Activated naive CD8-positive, alpha-beta T cell treated with anti-CD3 and anti-CD28 coated beads, Interleukin-2, amount 50 U/mL, for 16 hours (primary cell): ENCODE results near the gene LRRC70.
"Not testable (repeated sequence)": the region's sequence is repeated elsewhere in the genome, so short reads cannot be mapped to it uniquely, and the experiment has no call there.

Source experiments
- DNase-seq: peaks from one replicate; pipeline ENCODE4 v3.0.0-alpha.2; 2020; ENCODE audit warnings: low read depth, low spot score

Gene LRRC70

GRCh38 chr5:62578540-62578939 is at the start of gene LRRC70:
TSS of gene LRRC70 (plus strand) at chr5:62578819. CDS start at chr5:62579439, 620 bp downstream.
- DNase-seq, result no peak

- no peak for DNase-seq
These were observed 45.0 kb upstream of the LRRC70 start for GRCh38 chr5:62533597-62533996.

DNA sequence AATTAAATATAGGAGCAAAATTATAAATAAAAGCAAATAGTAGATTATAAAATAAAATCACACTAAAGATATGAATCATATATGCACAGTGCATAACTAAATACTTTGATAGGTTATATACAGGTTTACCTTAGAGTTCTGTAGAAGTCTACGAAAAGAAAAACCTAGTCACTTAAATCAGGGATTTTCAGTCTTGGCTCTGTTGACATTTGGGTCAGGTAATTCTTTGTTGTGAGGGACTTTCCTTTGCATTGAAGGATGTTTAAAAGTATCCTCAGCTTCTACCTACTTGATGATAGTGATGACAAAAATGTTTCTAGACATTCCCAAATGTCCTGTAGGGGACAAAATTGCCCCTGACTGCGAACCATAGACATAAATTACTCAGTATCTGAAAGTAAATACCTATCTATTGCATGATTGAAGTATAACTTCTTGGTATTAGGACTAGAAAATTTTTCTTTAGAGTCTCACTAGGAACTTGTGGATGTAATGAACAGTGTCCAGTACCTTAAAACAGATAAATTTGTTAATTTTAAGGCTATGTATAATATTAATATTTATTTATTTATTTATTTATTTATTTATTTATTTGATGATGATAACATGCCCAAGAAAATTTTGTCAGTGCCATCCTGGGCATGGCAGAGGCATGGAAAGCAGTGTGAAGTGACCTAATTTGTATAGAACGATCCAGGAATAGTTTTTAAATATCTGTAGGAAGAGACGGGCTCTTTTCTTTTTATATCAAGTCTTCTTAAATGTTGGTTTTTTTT is 44.0 kb upstream of the LRRC70 start:
- no peak for DNase-seq

- no peak for DNase-seq
These were observed 42.4 kb upstream of the LRRC70 start for GRCh38 chr5:62536232-62536631.

DNA sequence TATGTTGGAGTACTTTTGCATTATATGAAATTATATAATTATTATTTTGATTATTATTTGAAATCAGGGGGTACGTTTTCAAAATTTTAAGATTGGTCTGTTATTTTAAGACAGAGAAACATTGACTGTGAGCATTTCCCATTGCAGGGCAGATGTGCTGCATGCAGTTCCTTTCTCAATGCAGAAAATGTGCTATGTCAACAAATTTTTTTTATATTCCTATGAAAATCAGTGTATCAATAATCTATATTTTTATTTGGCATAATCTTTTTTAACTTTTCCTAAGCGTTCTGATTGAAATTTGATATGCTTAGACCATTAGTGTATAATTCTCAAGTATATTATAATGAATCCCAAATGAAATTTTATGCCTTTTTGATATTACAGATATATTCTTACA is 41.8 kb upstream of the LRRC70 start:
- DNase-seq, result no peak

GRCh38 chr5:62538017-62538942 is 40.3 kb upstream of the LRRC70 start:
- no peak for DNase-seq

DNA sequence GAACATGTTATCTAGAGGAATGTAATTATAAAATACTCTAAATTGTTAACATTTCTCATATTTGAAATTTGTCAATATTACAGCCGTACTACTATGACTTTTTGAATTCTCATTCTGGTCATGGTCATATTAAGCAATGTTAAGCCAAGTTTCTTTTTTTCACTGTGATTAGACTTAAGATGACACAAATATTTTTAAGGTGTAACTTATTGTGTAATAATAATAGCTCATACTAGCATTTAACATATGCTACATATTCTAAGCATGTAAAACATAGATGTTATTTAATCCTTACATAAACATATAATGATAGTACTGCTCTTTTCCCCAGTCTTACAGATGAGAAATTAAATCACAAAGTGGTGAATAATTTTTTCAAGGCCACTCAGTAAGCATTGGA is 35.9 kb upstream of the LRRC70 start:
- DNase-seq, result no peak

- no peak for DNase-seq
These were observed 30.5 kb upstream of the LRRC70 start for GRCh38 chr5:62547945-62548630.

- no peak for DNase-seq
These were observed 28.5 kb upstream of the LRRC70 start for GRCh38 chr5:62550103-62550502.

GRCh38 chr5:62555930-62556329 is 22.7 kb upstream of the LRRC70 start:
- DNase-seq, result no peak

DNA sequence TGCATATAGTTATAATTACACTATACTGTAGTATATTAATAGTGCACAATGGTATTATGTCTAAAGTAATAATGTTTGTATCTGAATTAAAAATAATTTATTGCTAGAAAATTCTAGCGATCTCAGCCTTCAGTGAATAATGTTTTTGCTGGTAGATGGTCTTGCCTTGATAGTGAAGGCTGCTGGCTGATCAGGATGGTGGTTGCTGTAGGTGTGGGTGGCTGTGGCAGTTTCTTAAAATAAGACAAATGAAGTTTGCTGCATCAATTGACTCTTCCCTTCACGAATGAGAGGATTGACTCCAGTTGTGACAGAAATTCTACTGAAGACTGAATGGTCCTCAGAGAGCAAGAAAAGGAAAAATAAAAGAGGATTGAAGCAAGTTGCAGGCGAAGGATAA is 19.7 kb upstream of the LRRC70 start:
- DNase-seq, result no peak

DNA sequence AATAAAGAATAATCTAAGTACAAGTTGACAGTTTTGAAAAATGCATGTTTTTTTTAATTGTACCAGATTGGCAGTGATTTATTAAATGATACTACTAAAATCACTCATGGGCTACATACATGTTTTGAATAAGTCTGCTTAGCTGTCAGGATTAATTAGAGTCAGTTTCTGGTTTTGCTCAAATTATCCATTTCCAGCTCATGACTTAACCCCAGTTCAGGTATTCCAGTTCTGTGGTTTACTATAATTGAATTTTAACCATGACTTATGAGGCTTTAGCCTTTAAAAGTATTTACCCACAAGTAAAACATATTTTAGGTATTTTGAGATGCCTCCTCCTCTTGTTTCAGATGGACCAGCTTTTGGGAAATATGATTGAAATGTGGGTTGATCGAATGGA is 17.8 kb upstream of the LRRC70 start:
- DNase-seq, result no peak

- DNase-seq, result no peak
These were observed 16.7 kb upstream of the LRRC70 start for GRCh38 chr5:62561896-62562295.

DNA sequence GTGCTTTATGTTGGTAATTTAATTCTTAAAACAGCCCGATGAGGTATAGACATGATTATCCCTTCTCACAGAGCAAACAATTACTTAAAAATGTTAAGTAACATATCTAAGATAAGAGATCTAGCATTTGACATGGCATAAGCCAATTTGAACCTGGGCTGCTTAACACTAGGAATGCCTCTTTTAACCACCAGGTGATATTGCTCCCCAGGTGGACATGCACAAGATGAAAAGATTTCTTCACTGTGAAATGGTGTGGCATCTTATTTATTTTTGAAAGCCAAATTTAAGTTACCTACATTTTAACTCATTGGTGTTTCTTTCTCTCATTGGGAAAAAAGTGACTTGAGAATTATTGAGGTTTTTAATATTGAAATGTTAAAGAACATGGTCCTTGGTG is 15.8 kb upstream of the LRRC70 start:
- DNase-seq, result no peak

DNA sequence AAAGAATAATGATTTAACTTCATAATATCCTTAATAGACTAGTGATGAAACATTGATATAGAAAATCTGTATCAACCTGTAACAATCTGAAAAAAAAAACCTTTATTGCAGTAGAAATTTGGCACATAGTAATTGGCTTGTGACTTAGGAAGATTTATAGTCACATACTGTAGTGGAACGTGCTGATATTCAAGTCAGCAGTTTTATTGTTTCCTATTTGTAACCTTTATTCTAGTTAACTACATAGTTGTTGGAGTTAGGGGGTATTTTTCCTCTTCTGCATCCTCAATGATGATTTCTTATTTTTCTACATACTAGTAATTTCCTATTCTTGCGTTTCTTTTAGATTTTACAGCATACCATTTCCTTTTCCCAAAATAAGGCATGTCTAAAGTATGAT is 14.5 kb upstream of the LRRC70 start:
- no peak for DNase-seq

DNA sequence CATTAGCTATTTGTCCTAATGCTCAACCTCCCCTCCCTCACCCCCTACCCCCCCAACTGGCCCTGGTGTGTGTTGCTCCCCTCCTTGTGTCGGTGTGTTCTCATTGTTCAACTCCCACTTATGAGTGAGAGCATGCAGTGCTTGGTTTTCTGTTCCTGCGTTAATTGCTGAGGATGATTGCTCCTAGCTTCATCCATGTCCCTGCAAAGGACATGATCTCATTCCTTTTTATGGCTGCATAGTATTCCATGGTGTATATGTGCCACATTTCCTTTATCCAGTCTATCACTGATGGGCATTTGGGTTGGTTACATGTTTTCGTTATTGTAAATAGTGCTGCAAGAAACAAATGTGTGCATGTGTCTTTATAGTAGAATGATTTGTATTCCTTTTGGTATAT is 12.9 kb upstream of the LRRC70 start:
- not testable (repeated sequence) for DNase-seq

- DNase-seq, result no peak
These were observed 10.5 kb upstream of the LRRC70 start for GRCh38 chr5:62568143-62568542.

- no peak for DNase-seq
These were observed 9.7 kb upstream of the LRRC70 start for GRCh38 chr5:62568800-62569432.

DNA sequence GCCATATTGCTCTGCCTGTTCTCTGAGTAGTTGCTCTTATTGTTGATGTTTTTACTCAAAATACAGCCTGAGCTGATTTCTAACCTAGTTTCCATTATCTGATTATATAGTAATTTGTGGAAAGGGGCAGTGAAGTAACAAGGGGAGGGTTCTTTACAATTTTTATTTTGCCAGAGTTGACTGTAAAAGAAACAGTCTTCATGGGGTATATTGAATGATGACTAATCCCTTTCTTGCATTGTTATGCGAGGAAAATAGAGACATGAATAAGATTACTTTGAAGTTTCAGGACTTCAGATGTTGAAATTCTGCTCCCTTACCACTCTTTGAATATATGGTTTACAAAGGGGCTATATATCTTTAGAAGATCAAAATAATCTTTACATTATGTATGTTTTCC is 9.1 kb upstream of the LRRC70 start:
- no peak for DNase-seq

GRCh38 chr5:62572918-62573514 is 5.6 kb upstream of the LRRC70 start:
- no peak for DNase-seq

- DNase-seq, result no peak
These were observed 4.0 kb upstream of the LRRC70 start for GRCh38 chr5:62574599-62574998.
